HS-5 (cell line): ENCODE data around the gene BCAS3.
A peak's percentile ranks its signal among the peaks of the same experiment; 100 is the strongest.
"Not testable (repeated sequence)": the region's sequence is repeated elsewhere in the genome, so short reads cannot be mapped to it uniquely, and the experiment has no call there.

ENCODE experiments used
- DNase-seq: peaks from one replicate; pipeline ENCODE4 v3.0.0-alpha.2; 2012; ENCODE audit warnings: low read depth

Gene BCAS3

GRCh38 chr17:61131585-61131984, 453.9 kb downstream of the BCAS3 start:
- no peak for DNase-seq

- DNase-seq: no peak
These were observed 454.9 kb downstream of the BCAS3 start for GRCh38 chr17:61132524-61132923.

DNA sequence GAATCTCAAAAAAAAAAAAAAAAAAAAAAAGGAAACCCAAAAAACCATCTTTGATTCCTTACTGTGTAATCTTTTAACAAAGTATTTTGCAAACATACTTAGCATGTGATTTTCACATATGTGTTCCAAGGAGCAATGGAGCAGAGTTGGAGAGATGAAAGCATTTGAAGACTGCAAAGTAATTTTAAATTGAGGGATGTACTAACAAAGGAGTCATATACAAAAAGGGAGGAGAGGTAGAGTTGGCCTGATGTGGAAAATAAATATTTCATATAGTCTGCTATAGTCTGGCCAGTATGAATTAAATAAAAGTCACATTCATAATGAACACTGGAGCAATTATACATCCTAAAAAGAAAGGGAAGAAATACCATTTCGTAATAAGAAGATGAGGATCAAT, 456.2 kb downstream of the BCAS3 start:
- DNase-seq: no peak

- no peak for DNase-seq
These were observed 457.0 kb downstream of the BCAS3 start for GRCh38 chr17:61134551-61135235.

- DNase-seq: no peak
These were observed 458.1 kb downstream of the BCAS3 start for GRCh38 chr17:61135782-61136181.

DNA sequence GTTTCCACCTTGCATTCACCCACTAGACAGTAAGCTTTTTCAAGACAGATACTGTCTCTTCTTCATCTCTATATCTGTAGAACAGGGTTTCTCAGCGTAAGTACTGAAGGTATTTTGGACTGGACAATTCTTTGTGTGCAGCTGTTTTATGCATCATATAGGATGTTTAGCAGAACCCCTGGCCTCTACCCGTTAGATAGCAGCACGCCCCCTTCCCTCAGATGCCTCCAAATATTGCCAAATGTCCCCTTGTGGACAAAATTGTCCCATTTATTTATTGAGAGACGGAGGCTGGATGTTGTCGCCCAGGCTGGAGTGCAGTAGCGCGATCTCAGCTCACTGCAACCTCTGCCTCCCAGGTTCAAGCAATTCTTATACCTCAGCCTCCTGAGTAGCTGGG, 458.6 kb downstream of the BCAS3 start:
- no peak for DNase-seq

- DNase-seq: peak; percentile 44
These were observed 461.6 kb downstream of the BCAS3 start for GRCh38 chr17:61139219-61139618.

GRCh38 chr17:61140081-61140786, 462.6 kb downstream of the BCAS3 start:
- DNase-seq: no peak

GRCh38 chr17:61143026-61143425, 465.4 kb downstream of the BCAS3 start:
- no peak for DNase-seq

DNA sequence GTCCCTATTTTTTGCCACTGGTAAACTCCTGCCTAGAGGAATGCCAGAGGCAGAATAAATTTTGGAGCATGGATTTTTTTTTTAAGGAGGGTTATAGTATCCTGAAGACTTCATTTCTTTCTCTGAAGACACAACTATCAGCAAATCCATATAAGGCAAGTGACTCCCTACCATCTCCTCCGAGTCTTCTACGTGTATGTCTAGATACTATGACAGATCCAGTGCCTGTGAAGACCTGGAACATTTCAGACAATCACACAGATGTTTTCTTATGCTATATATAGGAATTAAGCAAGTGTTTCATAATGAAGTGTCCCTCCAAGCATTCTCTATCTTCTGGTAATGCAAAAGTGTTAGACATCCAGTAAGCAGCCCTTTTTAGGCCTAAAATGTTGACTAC, 466.5 kb downstream of the BCAS3 start:
- DNase-seq: no peak

GRCh38 chr17:61144617-61145564, 467.2 kb downstream of the BCAS3 start:
- DNase-seq: no peak

DNA sequence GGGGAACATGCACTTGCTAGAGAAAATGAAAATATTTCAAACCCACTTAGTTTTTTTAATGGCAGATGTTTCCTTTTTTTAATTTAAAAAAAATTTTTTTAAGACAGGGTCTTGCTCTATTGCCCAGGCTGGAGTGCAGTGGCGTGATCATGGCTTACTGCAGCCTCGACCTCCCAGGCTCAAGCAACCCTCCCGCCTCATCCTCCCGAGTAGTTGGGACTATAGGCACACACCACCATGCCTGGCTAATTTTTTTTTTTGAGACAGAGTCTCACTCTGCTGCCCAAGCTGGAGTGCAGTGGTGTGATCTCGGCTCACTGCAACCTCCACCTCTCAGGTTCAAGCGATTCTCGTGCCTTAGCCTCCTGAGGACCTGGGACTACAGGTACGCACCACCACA, 469.2 kb downstream of the BCAS3 start:
- DNase-seq: not testable (repeated sequence)

GRCh38 chr17:61149106-61149825, 471.6 kb downstream of the BCAS3 start:
- DNase-seq: no peak

GRCh38 chr17:61149862-61150362, 472.3 kb downstream of the BCAS3 start:
- DNase-seq: no peak

DNA sequence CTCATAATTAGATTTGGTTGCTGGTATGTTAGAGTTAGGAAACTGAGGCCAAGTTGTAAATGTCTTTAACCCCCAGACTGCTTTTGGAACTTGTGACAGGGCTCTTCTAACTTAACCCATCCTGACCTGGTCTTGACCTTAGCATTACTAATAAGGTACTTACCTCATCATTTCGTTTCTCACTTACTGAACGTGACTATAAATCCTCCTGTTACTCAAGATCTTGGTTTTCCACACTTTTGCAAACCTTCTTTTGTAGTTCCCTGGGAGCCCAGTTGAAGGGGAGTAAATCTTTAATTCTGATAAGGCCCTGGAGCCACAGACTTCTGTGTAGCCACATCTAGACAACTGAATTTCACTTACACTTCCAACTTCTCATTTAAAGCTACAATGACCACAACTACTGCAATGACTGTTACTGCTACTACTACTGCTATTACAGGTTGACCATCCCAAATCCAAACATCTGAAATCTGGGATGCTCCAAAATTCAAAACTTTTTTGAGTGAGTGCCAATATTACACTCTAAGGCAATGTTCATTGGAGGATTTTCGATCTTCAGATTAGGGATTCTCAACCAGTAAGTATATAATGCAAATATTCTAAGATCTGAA, 473.1 kb downstream of the BCAS3 start:
- DNase-seq: no peak

DNA sequence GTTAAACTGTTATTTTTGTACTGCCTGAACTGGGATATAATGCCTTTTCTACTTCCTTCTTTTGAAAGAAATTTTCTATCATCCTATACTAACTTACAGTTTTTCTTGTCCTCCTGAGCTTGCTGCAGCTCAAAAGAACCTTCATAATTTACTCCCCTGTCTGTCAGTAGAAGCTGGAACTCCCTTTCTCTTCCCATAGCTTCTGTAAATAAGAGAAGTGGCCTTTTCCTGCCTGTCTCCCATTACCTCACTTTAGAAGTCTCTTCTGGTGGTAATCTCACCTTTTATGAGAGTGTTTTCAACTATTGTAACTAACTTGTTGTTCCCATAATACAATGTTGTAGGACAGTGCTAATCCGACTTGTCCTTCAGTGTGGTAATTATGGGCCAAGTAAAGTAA, 475.2 kb downstream of the BCAS3 start:
- no peak for DNase-seq

GRCh38 chr17:61155590-61156237, 478.1 kb downstream of the BCAS3 start:
- no peak for DNase-seq

DNA sequence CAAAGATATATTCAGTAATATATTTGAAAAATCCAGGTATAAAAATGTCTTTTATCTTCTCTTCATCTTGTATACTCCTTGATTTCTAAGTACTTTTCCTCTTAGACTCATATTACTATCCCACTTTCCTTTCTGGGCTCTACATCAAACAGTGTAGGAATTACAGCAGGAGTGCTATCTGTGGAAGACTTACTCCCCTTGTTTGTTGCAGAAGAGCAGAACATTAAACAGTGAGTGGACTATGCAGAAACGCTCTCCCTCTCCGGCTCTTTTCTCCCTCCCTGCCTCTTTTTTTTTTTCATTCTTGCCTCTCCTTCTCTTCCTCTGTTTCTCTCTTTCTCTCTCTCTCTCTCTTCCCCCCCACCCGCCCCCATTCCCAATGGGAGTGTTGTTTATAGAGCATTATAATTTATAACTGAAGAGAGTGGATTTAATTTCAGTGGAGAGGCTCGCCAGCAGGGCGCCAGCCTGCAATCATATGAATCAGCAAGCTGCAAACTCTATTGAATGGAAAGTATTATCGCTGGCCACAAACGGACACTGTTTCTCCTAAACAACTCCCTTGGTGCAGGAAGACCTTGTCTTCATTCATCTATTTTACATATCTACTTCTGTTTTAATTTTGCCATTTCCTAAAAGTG, 479.7 kb downstream of the BCAS3 start:
- DNase-seq: no peak

- DNase-seq: no peak
These were observed 480.7 kb downstream of the BCAS3 start for GRCh38 chr17:61158376-61158775.

DNA sequence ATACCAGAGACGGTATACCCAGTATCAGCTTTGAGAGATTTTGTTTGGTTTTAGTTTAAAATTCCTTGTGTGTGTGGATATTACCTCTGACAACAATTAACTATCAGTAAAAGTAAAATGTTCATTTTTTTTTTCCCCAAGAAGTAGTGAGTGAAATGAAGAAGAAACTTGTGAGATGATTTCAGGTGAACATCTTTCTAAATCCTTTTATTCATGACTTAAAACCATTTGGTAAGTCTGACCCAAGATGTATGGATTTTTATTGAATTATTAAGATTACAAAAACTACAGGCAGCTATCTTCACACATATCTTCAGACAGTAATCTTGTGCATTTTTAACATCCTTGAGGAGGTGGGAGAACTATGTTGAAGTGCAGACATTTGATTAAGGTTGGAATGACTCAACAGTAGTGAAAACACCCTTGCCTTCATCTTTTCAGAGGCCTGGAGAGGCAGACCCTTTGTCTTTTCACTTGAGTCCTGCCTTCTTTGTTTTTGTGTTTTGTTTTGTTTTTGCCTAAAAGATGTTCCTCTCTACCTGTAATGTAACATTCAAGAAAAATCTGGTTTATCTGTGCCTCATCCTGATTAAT, 481.7 kb downstream of the BCAS3 start:
- no peak for DNase-seq
